A549 (cell line): Measurements from ENCODE around the gene GAB1. TPM values are rescaled to one million over a fixed set of nuclear protein-coding genes. Genes with fewer than 3 reads are reported as not detected.

Experiments used
- ATAC-seq, 2 experiments: fragments of 200-7000 bp in 1 of 2; fragments of >200 bp in 1 of 2; cut with Nextera tagmentation in 1 of 2; cut with Tn5 transposase in 1 of 2; 3 replicates each; pipeline versions ENCODE4 v1.8.0 to v1.9.1; 2018 to 2020; ENCODE audit warnings: mild to moderate bottlenecking in 1 of 2, moderate library complexity in 1 of 2
- CTCF ChIA-PET: fragments of 300-600 bp; sonication (Branson Sonifier 250); formaldehyde crosslinking; extraction: SDS; loops from one replicate; lab custom pipeline; 2021; ENCODE audit warnings: antibody characterized with exemption, inconsistent platforms; lab: Yijun Ruan, JAX
- POLR2A ChIA-PET: fragments of 350-600 bp; formaldehyde crosslinking; extraction: SDS; loops from one replicate; lab custom pipeline; 2021; ENCODE audit warnings: antibody characterized with exemption, inconsistent platforms; lab: Yijun Ruan, JAX
- DNase-seq, 2 experiments: peaks; one replicate each; pipeline versions ENCODE4 v3.0.0 to v3.0.0-alpha.2; 2011 to 2016; ENCODE audit warnings: low read depth in 1 of 2, low spot score in 1 of 2
- FAIRE-seq: peaks from 2 replicates; lab custom pipeline; 2011; peaks lifted over from hg19 to GRCh38; lab: Jason Lieb, UNC
- H3K27ac ChIP-seq, 2 experiments: fragments of >200 bp; sonication (Bioruptor Twin); formaldehyde crosslinking; 3 replicates each; pipeline ENCODE4 v1.5.1; 2016 to 2017
- H3K4me1 ChIP-seq: fragments of >200 bp; sonication (Bioruptor Twin); formaldehyde crosslinking; 3 replicates; pipeline ENCODE4 v1.6.1; 2016
- H3K4me2 ChIP-seq: fragments of >200 bp; sonication (Bioruptor Twin); formaldehyde crosslinking; 3 replicates; pipeline ENCODE4 v1.6.1; 2016
- H3K4me3 ChIP-seq: fragments of >200 bp; sonication (Bioruptor Twin); formaldehyde crosslinking; 3 replicates; pipeline ENCODE4 v1.5.1; 2016
- H3K9me3 ChIP-seq: fragments of >200 bp; sonication (Bioruptor Twin); formaldehyde crosslinking; 3 replicates; pipeline ENCODE4 v1.6.1; 2016
- CBX2 ChIP-seq: fragments of 200-600 bp; sonication (generic); IDR thresholded peaks from 2 replicates; pipeline ENCODE4 v1.6.1; 2016; ENCODE audit warnings: low read depth, mild to moderate bottlenecking, borderline replicate concordance
- CBX8 ChIP-seq: fragments of 200-600 bp; sonication (generic); IDR thresholded peaks from 2 replicates; pipeline ENCODE4 v1.6.1; 2016
- CHD4 ChIP-seq: fragments of 200-600 bp; sonication (generic); IDR thresholded peaks from 2 replicates; pipeline ENCODE4 v1.6.1; 2016; ENCODE audit warnings: antibody characterized with exemption, mild to moderate bottlenecking, borderline replicate concordance
- EHMT2 ChIP-seq: fragments of 200-600 bp; sonication (generic); IDR thresholded peaks from 2 replicates; pipeline ENCODE4 v1.6.1; 2016; ENCODE audit warnings: antibody characterized with exemption, low read depth, mild to moderate bottlenecking, moderate library complexity
- FOSB ChIP-seq: fragments of 250-450 bp; sonication (Bioruptor Pico); IDR thresholded peaks from 2 replicates; pipeline ENCODE4 v1.5.0; 2020; ENCODE audit warnings: mild to moderate bottlenecking, moderate library complexity
- GATA3 ChIP-seq: IDR thresholded peaks from 2 replicates; pipeline ENCODE4 v1.6.1; 2012; ENCODE audit warnings: borderline replicate concordance
- HDAC2 ChIP-seq: fragments of 200-600 bp; sonication (generic); IDR thresholded peaks from 2 replicates; pipeline ENCODE4 v1.6.1; 2016
- HOXB5 ChIP-seq: fragments of 250-450 bp; sonication (Bioruptor Pico); IDR thresholded peaks from 2 replicates; pipeline ENCODE4 v1.5.0; 2020; ENCODE audit warnings: mild to moderate bottlenecking, moderate library complexity
- KDM1A ChIP-seq: fragments of 200-600 bp; sonication (generic); IDR thresholded peaks from 2 replicates; pipeline ENCODE4 v1.6.1; 2016; ENCODE audit warnings: low read depth, mild to moderate bottlenecking
- KDM5A ChIP-seq: fragments of 200-600 bp; sonication (generic); IDR thresholded peaks from 2 replicates; pipeline ENCODE4 v1.6.1; 2016; ENCODE audit warnings: antibody characterized with exemption, mild to moderate bottlenecking
- MAFK ChIP-seq: fragments of 450-650 bp; IDR thresholded peaks from 2 replicates; pipeline ENCODE4 v1.6.1; 2014; ENCODE audit not compliant: partially characterized antibody
- MAZ ChIP-seq: fragments of 150-350 bp; IDR thresholded peaks from 2 replicates; pipeline ENCODE4 v1.6.1; 2014; ENCODE audit warnings: antibody characterized with exemption, low read depth, low read length, borderline replicate concordance
- RAD21 ChIP-seq, 2 experiments: fragments of >200 bp in 1 of 2; sonication (Bioruptor Twin) in 1 of 2; formaldehyde crosslinking in 1 of 2; IDR thresholded peaks in 1 of 2; conservative IDR thresholded peaks in 1 of 2; 2 replicates in 1 of 2; 3 replicates in 1 of 2; pipeline ENCODE4 v1.6.1; 2012 to 2018; ENCODE audit warnings: inconsistent platforms in 1 of 2
- RARB ChIP-seq: fragments of 250-450 bp; sonication (Bioruptor Pico); IDR thresholded peaks from 2 replicates; pipeline ENCODE4 v1.8.0; 2021; ENCODE audit warnings: mild to moderate bottlenecking, moderate library complexity
- RCOR1 ChIP-seq: fragments of 150-350 bp; IDR thresholded peaks from 2 replicates; pipeline ENCODE4 v1.6.1; 2014; ENCODE audit warnings: antibody characterized with exemption, low read length, low read depth
- RNF2 ChIP-seq: fragments of 200-600 bp; sonication (generic); IDR thresholded peaks from 2 replicates; pipeline ENCODE4 v1.6.1; 2016; ENCODE audit warnings: low read depth, mild to moderate bottlenecking, antibody characterized with exemption, moderate library complexity, borderline replicate concordance
- SMC3 ChIP-seq: fragments of >200 bp; sonication (Bioruptor Twin); formaldehyde crosslinking; IDR thresholded peaks from 3 replicates; pipeline ENCODE4 v1.6.1; 2018; ENCODE audit warnings: inconsistent platforms
- SREBF2 ChIP-seq: fragments of 450-650 bp; IDR thresholded peaks from 2 replicates; pipeline ENCODE4 v1.6.1; 2014; ENCODE audit warnings: mild to moderate bottlenecking, moderate library complexity
- ZNF302 ChIP-seq: fragments of 250-450 bp; sonication (Bioruptor Pico); IDR thresholded peaks from 2 replicates; pipeline ENCODE4 v1.9.0; 2021; ENCODE audit warnings: inconsistent platforms, mild to moderate bottlenecking, moderate library complexity
- WGBS: methylation state at CpG from one replicate; pipeline ENCODE4 v1.1.6; 2017; ENCODE audit errors: missing lambda C conversion rate; 5-methylcytosine and 5-hydroxymethylcytosine counted together
- polyA plus RNA-seq, 4 experiments: library from polyadenylated mRNA; depleted of rRNA in 3 of 4; stranded (reverse); fragments of >200 nt; fragmentation: RNase III in 1 of 4; extraction: RNeasy Plus Mini Kit Qiagen cat#74134 plus additional on column Dnase treatment in 1 of 4; gene quantifications; 2 replicates in 3 of 4; 3 replicates in 1 of 4; pipeline ENCODE4 v1.2.3, GENCODE V29; 2011 to 2017
- TF ChIP-seq, protein P1 (sequence below): IDR thresholded peaks from 2 replicates; pipeline ENCODE4 v1.6.1; 2012; ENCODE audit warnings: low read depth, borderline replicate concordance
- TF ChIP-seq, protein P2 (sequence below): fragments of 450-650 bp; IDR thresholded peaks from 2 replicates; pipeline ENCODE4 v1.6.1; 2014; ENCODE audit warnings: antibody characterized with exemption
- TF ChIP-seq, protein P3 (sequence below): fragments of 200-600 bp; sonication (generic); IDR thresholded peaks from 2 replicates; pipeline ENCODE4 v1.6.1; 2016; ENCODE audit warnings: antibody characterized with exemption, mild to moderate bottlenecking, moderate library complexity
- TF ChIP-seq, protein P4 (sequence below): fragments of 250-450 bp; sonication (Bioruptor Pico); IDR thresholded peaks from 2 replicates; pipeline ENCODE4 v1.5.0; 2020; ENCODE audit warnings: low read depth, mild to moderate bottlenecking, moderate library complexity

GAB1 gene
- polyA plus RNA-seq, 2 of the 4 experiments (the other 2 are of a cell fraction) = 2.3 to 3.6 TPM

DNA sequence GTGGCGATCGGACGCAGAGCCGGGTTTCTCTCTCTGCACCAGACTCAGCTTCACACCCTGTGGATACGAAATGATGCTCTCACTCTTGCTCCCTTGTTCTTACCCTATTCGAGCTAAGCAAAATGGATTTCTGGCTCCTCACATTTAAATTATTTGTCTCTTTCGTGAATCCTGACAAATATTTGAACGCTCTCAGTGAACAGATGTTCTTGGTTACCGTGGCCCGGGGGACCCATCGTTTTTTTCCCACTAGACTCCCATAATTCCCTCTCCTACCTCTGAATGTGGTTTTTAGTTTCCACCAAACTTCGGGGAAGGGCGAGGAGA lies 177.5 kb downstream of the GAB1 start:
- WGBS = 0% methylated on average over 9 of the region's 13 CpGs
- Histone ChIP-seq H3K4me2 (peak overlapping the region; percentile 87), H3K9me3 (no peaks in the 10 kb centered on the region), H3K4me1 (peaks cover 25% of the 10 kb centered on the region), H3K27ac (peak overlapping the region; percentile 90 to 98), H3K4me3 (peak overlapping the region; percentile 97)
- TF ChIP-seq FOSB (CRISPR knock-in tag) (no peak), SMC3 (no peak), EHMT2 (no peak), RAD21 (conservative IDR thresholded peaks at IDR 0.05 in 1 of 2, IDR thresholded peaks at IDR 0.05 in 1 of 2) (no peak), SREBF2 (no peak), GATA3 (no peak), CHD4 (no peak), KDM5A (no peak), CBX2 (no peak), KDM1A (no peak)
- TF ChIP-seq, protein P1, sequence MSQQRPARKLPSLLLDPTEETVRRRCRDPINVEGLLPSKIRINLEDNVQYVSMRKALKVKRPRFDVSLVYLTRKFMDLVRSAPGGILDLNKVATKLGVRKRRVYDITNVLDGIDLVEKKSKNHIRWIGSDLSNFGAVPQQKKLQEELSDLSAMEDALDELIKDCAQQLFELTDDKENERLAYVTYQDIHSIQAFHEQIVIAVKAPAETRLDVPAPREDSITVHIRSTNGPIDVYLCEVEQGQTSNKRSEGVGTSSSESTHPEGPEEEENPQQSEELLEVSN = no peak
- TF ChIP-seq, protein P2, sequence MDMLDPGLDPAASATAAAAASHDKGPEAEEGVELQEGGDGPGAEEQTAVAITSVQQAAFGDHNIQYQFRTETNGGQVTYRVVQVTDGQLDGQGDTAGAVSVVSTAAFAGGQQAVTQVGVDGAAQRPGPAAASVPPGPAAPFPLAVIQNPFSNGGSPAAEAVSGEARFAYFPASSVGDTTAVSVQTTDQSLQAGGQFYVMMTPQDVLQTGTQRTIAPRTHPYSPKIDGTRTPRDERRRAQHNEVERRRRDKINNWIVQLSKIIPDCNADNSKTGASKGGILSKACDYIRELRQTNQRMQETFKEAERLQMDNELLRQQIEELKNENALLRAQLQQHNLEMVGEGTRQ = no peak
- POLR2A ChIA-PET = no interaction called here
- CTCF ChIA-PET = interaction anchor here (2.1 kb wide), 1 partner anchor 17 kb away, joined by 6 read pairs; no protein-coding TSS in a partner anchor
- ATAC-seq (no peak), FAIRE-seq (no peak), DNase-seq (peak in 1 of 2 experiments; percentile 15)

DNA sequence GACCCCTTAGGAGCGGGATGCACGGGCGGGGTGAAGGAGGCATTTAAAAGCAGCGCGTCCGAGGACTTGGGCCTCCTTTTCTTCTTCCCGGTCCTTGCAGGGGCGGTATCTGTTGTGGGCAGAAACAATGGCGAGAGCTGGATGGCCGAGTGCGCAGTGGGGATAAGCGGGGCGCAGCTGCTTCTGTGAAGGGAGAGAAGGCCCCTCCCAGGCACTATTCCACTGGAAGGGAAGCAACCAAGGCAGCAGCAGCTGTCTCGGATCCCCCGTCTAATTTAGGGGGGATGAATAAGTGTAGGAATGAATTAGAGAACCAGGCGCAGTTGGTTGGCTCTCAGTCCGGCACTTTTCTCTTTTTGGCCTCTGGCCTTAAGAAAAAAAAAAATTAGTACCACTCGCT lies 177.8 kb downstream of the GAB1 start:
- ATAC-seq (peak; percentile 32 to 58; a peak in 4 of 6 replicates), DNase-seq (peak; percentile 8 to 12), FAIRE-seq (no peak)
- CTCF ChIA-PET = interaction anchor here (2.1 kb wide), 1 partner anchor 17 kb away, joined by 6 read pairs; no protein-coding TSS in a partner anchor
- Histone ChIP-seq H3K9me3 (no peaks in the 10 kb centered on the region), H3K4me3 (peak overlapping the region; percentile 97), H3K4me1 (peaks cover 25% of the 10 kb centered on the region), H3K4me2 (peak overlapping the region; percentile 87), H3K27ac (peak overlapping the region; percentile 90 to 98)
- TF ChIP-seq, protein P3, sequence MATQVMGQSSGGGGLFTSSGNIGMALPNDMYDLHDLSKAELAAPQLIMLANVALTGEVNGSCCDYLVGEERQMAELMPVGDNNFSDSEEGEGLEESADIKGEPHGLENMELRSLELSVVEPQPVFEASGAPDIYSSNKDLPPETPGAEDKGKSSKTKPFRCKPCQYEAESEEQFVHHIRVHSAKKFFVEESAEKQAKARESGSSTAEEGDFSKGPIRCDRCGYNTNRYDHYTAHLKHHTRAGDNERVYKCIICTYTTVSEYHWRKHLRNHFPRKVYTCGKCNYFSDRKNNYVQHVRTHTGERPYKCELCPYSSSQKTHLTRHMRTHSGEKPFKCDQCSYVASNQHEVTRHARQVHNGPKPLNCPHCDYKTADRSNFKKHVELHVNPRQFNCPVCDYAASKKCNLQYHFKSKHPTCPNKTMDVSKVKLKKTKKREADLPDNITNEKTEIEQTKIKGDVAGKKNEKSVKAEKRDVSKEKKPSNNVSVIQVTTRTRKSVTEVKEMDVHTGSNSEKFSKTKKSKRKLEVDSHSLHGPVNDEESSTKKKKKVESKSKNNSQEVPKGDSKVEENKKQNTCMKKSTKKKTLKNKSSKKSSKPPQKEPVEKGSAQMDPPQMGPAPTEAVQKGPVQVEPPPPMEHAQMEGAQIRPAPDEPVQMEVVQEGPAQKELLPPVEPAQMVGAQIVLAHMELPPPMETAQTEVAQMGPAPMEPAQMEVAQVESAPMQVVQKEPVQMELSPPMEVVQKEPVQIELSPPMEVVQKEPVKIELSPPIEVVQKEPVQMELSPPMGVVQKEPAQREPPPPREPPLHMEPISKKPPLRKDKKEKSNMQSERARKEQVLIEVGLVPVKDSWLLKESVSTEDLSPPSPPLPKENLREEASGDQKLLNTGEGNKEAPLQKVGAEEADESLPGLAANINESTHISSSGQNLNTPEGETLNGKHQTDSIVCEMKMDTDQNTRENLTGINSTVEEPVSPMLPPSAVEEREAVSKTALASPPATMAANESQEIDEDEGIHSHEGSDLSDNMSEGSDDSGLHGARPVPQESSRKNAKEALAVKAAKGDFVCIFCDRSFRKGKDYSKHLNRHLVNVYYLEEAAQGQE = no peak
- TF ChIP-seq RARB (CRISPR knock-in tag) = no peak
- no peak for TF ChIP-seq RCOR1
- TF ChIP-seq SMC3 = no peak
- TF ChIP-seq HDAC2 = no peak
- no peak for TF ChIP-seq RNF2
- TF ChIP-seq CBX8 = no peak
- POLR2A ChIA-PET = no interaction called here
- WGBS = 2% methylated on average over 16 of the region's 18 CpGs

DNA sequence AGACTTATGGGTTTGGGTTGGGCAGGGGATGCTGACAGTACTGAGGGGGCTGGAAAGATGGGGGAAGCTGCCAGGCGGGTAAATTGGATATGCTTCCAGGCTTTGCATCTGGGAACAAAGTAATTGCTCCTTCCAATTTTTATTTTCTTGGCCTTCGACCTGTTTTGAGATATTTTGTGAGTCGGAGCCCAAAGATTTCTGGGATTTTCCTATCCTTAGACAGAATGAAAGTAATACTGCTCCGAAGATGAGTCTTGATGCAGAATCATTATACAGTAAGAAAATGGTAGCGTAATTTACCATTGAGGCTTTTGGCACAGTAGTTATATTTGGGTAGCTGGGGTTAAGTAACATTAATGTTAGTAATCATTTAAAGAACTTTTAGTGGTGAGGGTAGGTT lies 178.2 kb downstream of the GAB1 start:
- CTCF ChIA-PET = no interaction called here
- 15% methylated on average over 5 of the region's 5 CpGs for WGBS

More for the DNA sequence above, 178.2 kb downstream of the GAB1 start:
- Histone ChIP-seq H3K4me1 (peaks cover 25% of the 10 kb centered on the region), H3K27ac (peak overlapping the region; percentile 90 to 98; a peak in 5 of 6 replicates), H3K4me3 (peak overlapping the region; percentile 97), H3K9me3 (no peaks in the 10 kb centered on the region), H3K4me2 (peak overlapping the region; percentile 87)
- DNase-seq = no peak
- POLR2A ChIA-PET = no interaction called here
- no peak for ATAC-seq
- TF ChIP-seq MAFK (no peak), ZNF302 (no peak), HOXB5 (CRISPR knock-in tag) (no peak), MAZ (no peak)
- TF ChIP-seq, protein P2 = no peak
- TF ChIP-seq, protein P4, sequence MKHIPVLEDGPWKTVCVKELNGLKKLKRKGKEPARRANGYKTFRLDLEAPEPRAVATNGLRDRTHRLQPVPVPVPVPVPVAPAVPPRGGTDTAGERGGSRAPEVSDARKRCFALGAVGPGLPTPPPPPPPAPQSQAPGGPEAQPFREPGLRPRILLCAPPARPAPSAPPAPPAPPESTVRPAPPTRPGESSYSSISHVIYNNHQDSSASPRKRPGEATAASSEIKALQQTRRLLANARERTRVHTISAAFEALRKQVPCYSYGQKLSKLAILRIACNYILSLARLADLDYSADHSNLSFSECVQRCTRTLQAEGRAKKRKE (CRISPR knock-in tag) = no peak
- TF ChIP-seq, all 56 proteins: peak for 0
- no peak for FAIRE-seq
